Measurements from ENCODE around the gene GRIK4. TPM values are rescaled to one million over a fixed set of nuclear protein-coding genes. Genes with fewer than 3 reads are reported as not detected.

GRIK4 gene
- total RNA-seq, 2 donors from 2014 or later, result not detected

- ATAC-seq, result no peak
- DNase-seq (ENCODE audit: low spot score in 2 of 2), result no peak
- H3K9me3 Mint-ChIP-seq, result no peaks in the 10 kb centered on the region
- H3K36me3 Mint-ChIP-seq, result no peaks in the 10 kb centered on the region
- H3K27ac Mint-ChIP-seq, result no peak overlapping the region
Observed at GRCh38 chr11:120894202-120894985, 382.8 kb downstream of the GRIK4 start.

- no peak for ATAC-seq
- no peak overlapping the region for H3K27ac Mint-ChIP-seq
- H3K9me3 Mint-ChIP-seq, result no peaks in the 10 kb centered on the region
- no peak for DNase-seq (ENCODE audit: low spot score in 2 of 2)
- no peaks in the 10 kb centered on the region for H3K36me3 Mint-ChIP-seq
Observed at GRCh38 chr11:120896687-120897086, 385.1 kb downstream of the GRIK4 start.

GRCh38 chr11:120898568-120898967 is 387.0 kb downstream of the GRIK4 start:
- no peaks in the 10 kb centered on the region for H3K9me3 Mint-ChIP-seq
- no peak for ATAC-seq
- no peak overlapping the region for H3K27ac Mint-ChIP-seq
- H3K36me3 Mint-ChIP-seq, result no peaks in the 10 kb centered on the region
- no peak for DNase-seq (ENCODE audit: low spot score in 2 of 2)

- no peak overlapping the region for H3K27ac Mint-ChIP-seq
- no peaks in the 10 kb centered on the region for H3K36me3 Mint-ChIP-seq
- no peak for ATAC-seq
- H3K9me3 Mint-ChIP-seq, result no peaks in the 10 kb centered on the region
- no peak for DNase-seq (ENCODE audit: low spot score in 2 of 2)
Observed at GRCh38 chr11:120899720-120900119, 388.2 kb downstream of the GRIK4 start.

GRCh38 chr11:120900643-120901042 is 389.1 kb downstream of the GRIK4 start:
- ATAC-seq (no peak), DNase-seq (ENCODE audit: low spot score in 2 of 2) (no peak)
- H3K36me3 Mint-ChIP-seq, result no peaks in the 10 kb centered on the region
- no peak overlapping the region for H3K27ac Mint-ChIP-seq
- H3K9me3 Mint-ChIP-seq, result no peaks in the 10 kb centered on the region

GRCh38 chr11:120903686-120904085 is 392.1 kb downstream of the GRIK4 start:
- no peak for DNase-seq (ENCODE audit: low spot score in 2 of 2)
- H3K36me3 Mint-ChIP-seq, result no peaks in the 10 kb centered on the region
- no peaks in the 10 kb centered on the region for H3K9me3 Mint-ChIP-seq
- no peak overlapping the region for H3K27ac Mint-ChIP-seq
- no peak for ATAC-seq

GRCh38 chr11:120904116-120904515 is 392.6 kb downstream of the GRIK4 start:
- ATAC-seq (no peak), DNase-seq (ENCODE audit: low spot score in 2 of 2) (no peak)
- Mint-ChIP-seq H3K9me3 (no peaks in the 10 kb centered on the region), H3K36me3 (no peaks in the 10 kb centered on the region), H3K27ac (no peak overlapping the region)

GRCh38 chr11:120906766-120907165 is 395.2 kb downstream of the GRIK4 start:
- Mint-ChIP-seq H3K27ac (no peak overlapping the region), H3K36me3 (no peaks in the 10 kb centered on the region), H3K9me3 (no peaks in the 10 kb centered on the region)
- ATAC-seq, result no peak
- DNase-seq (ENCODE audit: low spot score in 2 of 2), result no peak

- Mint-ChIP-seq H3K36me3 (no peaks in the 10 kb centered on the region), H3K27ac (no peak overlapping the region), H3K9me3 (no peaks in the 10 kb centered on the region)
- no peak for ATAC-seq
- DNase-seq (ENCODE audit: low spot score in 2 of 2), result no peak
Observed at GRCh38 chr11:120907971-120908370, 396.4 kb downstream of the GRIK4 start.

GRCh38 chr11:120908461-120909181 is 397.1 kb downstream of the GRIK4 start:
- Mint-ChIP-seq H3K9me3 (no peaks in the 10 kb centered on the region), H3K27ac (no peak overlapping the region), H3K36me3 (no peaks in the 10 kb centered on the region)
- no peak for DNase-seq (ENCODE audit: low spot score in 2 of 2)
- peak; percentile 35 to 56 for ATAC-seq

GRCh38 chr11:120909676-120910416 is 398.3 kb downstream of the GRIK4 start:
- Mint-ChIP-seq H3K9me3 (no peaks in the 10 kb centered on the region), H3K27ac (no peak overlapping the region), H3K36me3 (no peaks in the 10 kb centered on the region)
- DNase-seq (ENCODE audit: low spot score in 2 of 2) (no peak), ATAC-seq (no peak)

GRCh38 chr11:120911943-120912342 is 400.4 kb downstream of the GRIK4 start:
- no peak for DNase-seq (ENCODE audit: low spot score in 2 of 2)
- H3K36me3 Mint-ChIP-seq, result no peaks in the 10 kb centered on the region
- H3K27ac Mint-ChIP-seq, result no peak overlapping the region
- no peaks in the 10 kb centered on the region for H3K9me3 Mint-ChIP-seq
- ATAC-seq, result no peak

GRCh38 chr11:120912504-120912903 is 401.0 kb downstream of the GRIK4 start:
- DNase-seq (ENCODE audit: low spot score in 2 of 2), result no peak
- H3K36me3 Mint-ChIP-seq, result no peaks in the 10 kb centered on the region
- no peaks in the 10 kb centered on the region for H3K9me3 Mint-ChIP-seq
- H3K27ac Mint-ChIP-seq, result no peak overlapping the region
- no peak for ATAC-seq

GRCh38 chr11:120912915-120913314 is 401.4 kb downstream of the GRIK4 start:
- Mint-ChIP-seq H3K9me3 (no peaks in the 10 kb centered on the region), H3K36me3 (no peaks in the 10 kb centered on the region), H3K27ac (no peak overlapping the region)
- DNase-seq (ENCODE audit: low spot score in 2 of 2) (no peak), ATAC-seq (no peak)

- no peaks in the 10 kb centered on the region for H3K36me3 Mint-ChIP-seq
- H3K27ac Mint-ChIP-seq, result no peak overlapping the region
- DNase-seq (ENCODE audit: low spot score in 2 of 2) (no peak), ATAC-seq (no peak)
- no peaks in the 10 kb centered on the region for H3K9me3 Mint-ChIP-seq
Observed at GRCh38 chr11:120914021-120914420, 402.5 kb downstream of the GRIK4 start.

GRCh38 chr11:120914601-120915000 is 403.1 kb downstream of the GRIK4 start:
- no peaks in the 10 kb centered on the region for H3K9me3 Mint-ChIP-seq
- no peaks in the 10 kb centered on the region for H3K36me3 Mint-ChIP-seq
- DNase-seq (ENCODE audit: low spot score in 2 of 2) (no peak), ATAC-seq (no peak)
- H3K27ac Mint-ChIP-seq, result no peak overlapping the region

- Mint-ChIP-seq H3K36me3 (no peaks in the 10 kb centered on the region), H3K9me3 (no peaks in the 10 kb centered on the region), H3K27ac (no peak overlapping the region)
- DNase-seq (ENCODE audit: low spot score in 2 of 2) (no peak), ATAC-seq (no peak)
Observed at GRCh38 chr11:120917559-120918239, 406.2 kb downstream of the GRIK4 start.
